D721Med (cell line): ENCODE data around the gene TMEM101.
"Not testable (repeated sequence)": the region's sequence is repeated elsewhere in the genome, so short reads cannot be mapped to it uniquely, and the experiment has no call there.

ENCODE experiments used
- DNase-seq: peaks from one replicate; pipeline ENCODE4 v3.0.0; 2011; ENCODE audit warnings: low spot score; ENCODE audit not compliant: insufficient read length
- FAIRE-seq: peaks from 2 replicates; lab custom pipeline; 2011; peaks lifted over from hg19 to GRCh38; lab: Jason Lieb, UNC
- CTCF ChIP-seq: IDR thresholded peaks from 2 replicates; pipeline ENCODE4 v1.5.1; 2012; ENCODE audit warnings: mild to moderate bottlenecking, control low read depth; ENCODE audit not compliant: insufficient read depth; ENCODE audit errors: missing control alignments

The TMEM101 gene

DNA sequence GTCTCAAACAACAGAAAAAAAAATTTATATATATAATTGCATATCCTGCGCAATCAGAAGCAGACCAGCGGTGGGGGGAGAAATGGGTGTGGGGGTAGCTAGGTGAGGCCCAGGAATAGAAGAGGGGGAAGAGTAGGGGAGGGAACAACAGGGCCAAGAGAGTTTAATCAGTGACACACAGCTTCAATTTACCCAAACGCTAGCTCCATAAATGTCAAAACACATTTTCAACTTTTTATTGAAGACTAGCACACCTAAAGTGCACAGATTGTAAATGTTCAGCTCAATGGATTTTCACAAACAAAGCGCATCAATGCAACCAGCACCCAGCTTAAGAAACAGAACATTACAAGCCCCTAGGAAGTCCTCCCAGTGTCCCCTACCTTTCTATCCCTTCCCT is 35.1 kb downstream of the TMEM101 start:
- TF ChIP-seq CTCF = no peak
- no peak for DNase-seq
- no peak for FAIRE-seq

DNA sequence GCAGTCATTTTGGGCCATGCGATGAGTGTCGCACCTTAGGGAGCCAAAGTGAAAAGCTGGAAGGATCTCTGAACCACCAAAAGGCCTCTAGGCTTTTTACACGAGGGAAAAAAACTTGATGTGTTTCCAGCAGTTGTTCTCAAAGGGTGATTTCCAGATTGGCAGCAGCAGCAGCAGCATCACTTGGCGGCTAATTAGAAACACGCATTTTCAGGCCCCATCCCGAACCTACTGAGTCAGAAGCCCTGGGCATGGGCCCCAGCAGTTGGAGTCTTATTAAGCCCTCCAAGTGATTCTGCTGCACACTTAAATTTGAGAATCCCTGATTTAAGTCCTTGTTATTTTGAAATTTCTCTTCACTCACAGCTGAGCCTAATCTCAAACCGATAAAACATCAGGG is 35.8 kb downstream of the TMEM101 start:
- FAIRE-seq = no peak
- no peak for TF ChIP-seq CTCF
- DNase-seq = no peak

DNA sequence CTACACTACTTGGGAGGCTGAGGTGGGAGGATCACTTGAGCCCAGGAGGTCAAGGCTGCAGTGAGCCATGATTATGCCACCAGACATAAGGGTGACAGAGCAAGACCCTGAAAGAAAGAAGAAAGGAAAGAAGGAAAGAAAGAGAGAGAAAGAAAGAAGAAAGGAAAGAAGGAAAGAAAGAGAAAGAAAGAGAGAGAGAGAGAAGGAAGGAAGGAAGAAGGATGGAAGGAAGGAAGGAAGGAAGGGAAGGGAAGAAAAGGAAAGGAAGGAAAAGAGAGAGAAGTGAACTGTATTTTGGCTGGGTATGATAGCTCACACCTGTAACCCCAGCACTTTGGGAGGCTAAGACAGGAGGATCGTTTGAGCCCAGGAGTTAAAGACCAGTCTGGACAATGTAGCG is 36.7 kb downstream of the TMEM101 start:
- FAIRE-seq (no peak), DNase-seq (no peak)
- TF ChIP-seq CTCF = no peak

DNA sequence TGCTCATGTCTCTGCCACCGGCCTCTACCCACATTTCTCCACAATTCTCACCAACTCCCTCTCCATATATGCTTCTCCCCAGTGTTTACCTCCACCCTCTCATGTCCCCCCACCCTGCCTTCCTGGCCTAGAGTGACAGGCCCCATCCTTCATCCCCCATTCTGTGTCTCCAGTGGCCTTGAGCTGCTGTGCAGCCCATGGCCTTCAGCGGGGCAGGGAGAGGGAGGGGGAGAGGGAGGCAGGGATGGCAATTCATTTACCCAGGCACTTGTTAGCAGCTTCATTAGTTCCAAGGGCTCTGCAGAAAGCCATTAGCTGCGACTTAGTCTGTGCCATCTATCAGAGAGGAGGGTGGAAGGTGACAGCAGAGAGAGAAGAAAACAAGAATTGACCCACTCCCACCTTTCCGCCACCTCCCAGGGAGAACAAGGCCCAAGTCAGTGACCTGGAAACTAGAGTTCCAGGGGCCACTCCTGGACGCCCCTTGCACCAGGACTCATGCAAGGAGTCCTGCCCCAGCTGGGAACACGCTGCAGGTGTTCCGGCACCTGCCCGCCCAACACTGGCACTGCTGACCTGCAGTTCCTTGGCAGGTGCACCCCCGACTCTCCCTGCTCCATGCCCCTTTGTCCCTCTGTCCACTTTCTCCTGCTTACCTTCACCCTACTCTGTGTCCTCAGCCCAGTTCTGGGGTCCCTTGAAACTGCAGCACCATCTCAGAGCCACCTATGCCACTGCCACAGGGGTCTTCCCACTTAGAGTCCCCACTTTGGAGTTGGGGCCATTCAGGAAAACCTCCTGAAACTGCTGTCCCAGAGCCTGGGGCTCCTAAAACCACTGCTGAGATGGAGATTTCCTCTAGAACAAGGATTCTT is 37.6 kb downstream of the TMEM101 start:
- TF ChIP-seq CTCF = no peak
- FAIRE-seq = no peak
- no peak for DNase-seq

DNA sequence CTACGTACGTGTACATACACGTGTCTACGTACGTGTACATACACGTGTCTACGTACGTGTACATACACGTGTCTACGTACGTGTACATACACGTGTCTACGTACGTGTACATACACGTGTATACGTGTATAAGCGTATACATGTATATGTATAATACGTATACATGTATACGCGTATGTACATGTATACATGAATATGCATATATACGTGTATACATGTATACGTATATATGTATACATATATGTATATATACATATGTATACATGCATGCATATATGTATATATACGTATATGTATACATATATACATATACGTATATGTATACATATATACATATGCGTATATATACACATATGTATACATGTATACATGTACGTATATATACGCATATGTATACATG is 38.9 kb downstream of the TMEM101 start:
- TF ChIP-seq CTCF = no peak
- no peak for DNase-seq

DNA sequence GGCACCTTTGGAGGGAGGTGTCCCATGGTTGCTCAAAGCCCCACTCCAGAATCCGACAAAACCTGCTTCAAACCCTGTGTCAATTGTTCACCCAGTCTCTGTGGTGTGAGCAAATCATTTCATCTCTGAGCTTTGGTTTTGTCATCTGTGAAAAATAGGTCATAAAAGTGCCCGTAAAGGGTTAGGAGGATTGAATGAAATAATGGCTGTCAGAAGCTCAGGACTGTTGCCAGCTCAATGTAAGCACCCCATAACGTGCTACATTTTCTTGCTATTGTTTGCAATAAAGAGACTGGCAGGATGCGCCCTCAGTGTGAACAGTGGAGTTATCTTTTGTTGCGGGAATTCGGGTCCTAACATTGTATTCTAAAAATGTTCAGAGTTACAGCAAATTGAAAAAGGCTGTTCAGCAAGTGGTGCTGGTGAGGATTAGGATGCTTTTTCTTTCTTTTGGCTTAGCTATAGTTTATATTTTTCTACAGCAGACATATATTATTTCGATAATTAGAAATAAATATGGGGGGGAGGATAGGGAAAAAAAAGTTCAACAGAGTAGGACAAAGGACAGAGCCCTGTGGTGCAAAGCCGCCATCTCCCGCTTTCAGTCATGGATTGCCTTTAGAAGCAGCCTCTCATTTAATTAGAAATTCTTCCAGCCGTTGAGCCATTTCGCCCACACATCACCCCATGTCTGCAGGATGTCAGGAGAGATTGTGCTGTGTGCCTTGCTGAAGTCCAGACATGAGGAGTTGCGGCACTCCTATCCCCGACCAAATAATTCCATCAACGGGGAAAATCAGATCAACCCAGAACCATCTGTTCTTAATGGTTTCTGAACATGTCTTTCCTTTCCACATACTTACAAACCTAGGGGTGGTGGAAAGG is 40.1 kb downstream of the TMEM101 start:
- no peak for TF ChIP-seq CTCF
- DNase-seq (no peak), FAIRE-seq (no peak)

More for the DNA sequence above, 38.9 kb downstream of the TMEM101 start:
- no peak for FAIRE-seq

DNA sequence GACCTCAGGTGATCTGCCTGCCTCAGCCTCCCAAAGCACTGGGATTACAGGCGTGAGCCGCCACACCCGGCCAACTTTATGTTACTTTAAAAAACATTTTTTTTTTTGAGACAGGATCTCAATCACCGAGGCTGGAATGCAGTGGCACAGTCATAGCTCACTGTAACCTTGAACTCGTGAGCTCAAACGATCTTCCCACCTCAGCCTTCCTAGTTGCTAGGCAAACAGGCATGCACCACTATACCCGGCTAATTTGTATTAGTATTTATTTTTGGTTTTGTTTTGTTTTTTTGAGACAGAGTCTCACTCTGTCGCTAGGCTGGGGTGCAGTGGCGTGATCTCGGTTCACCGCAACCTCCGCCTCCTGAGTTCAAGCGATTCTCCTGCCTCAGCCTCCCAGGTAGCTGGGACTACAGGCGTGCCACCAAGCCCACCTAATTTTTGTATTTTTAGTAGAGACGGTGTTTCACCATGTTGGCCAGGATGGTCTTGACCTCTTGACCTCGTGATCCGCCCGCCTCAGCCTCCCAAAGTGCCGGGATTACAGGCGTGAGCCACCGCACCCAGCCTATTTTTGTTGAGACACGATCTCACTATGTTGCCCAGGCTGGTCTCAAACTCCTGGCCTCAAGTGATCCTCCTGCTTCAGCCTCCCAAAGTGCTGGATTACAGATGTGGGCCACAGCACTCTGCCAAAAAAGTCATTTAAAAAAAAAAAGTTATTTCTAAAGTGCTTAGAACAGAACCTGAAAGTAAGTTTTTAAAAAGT is 42.1 kb downstream of the TMEM101 start:
- not testable (repeated sequence) for DNase-seq

DNA sequence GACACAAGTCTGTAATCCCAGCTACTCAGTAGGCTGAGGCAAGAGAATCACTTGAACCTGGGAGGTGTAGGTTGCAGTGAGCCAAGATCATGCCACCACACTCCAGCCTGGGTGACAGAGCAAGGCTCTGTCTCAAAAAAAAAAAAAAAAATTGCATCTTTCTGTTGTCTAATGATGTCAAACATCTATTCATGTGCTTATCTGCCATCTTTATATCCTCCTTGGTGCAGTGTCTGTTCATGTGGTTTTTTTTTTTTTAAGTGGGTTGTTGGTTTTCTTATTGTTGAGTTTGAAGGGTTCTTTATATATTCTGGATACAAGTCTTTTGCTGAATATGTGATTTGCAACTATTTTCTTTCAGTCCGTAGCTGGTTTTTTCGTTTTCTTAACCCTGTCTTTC is 43.3 kb downstream of the TMEM101 start:
- DNase-seq, FAIRE-seq: not testable (repeated sequence)

More for the DNA sequence above, 42.1 kb downstream of the TMEM101 start:
- FAIRE-seq = not testable (repeated sequence)
